ENCODE data around the gene ZNF585A.
"Not testable (repeated sequence)": the region's sequence is repeated elsewhere in the genome, so short reads cannot be mapped to it uniquely, and the experiment has no call there.

GRCh38 chr19:37122093-37122492 lies 50.4 kb downstream of the ZNF585A start:
- not testable (repeated sequence) for TF ChIP-seq CTCF, POLR2A (IDR thresholded peaks at IDR 0.05)
